NCI-H82 (cell line): ENCODE results near the gene TIGD3.

Source experiments
- DNase-seq: peaks from one replicate; lab custom pipeline; 2025; lab: John Stamatoyannopoulos, UW

The TIGD3 gene

DNA sequence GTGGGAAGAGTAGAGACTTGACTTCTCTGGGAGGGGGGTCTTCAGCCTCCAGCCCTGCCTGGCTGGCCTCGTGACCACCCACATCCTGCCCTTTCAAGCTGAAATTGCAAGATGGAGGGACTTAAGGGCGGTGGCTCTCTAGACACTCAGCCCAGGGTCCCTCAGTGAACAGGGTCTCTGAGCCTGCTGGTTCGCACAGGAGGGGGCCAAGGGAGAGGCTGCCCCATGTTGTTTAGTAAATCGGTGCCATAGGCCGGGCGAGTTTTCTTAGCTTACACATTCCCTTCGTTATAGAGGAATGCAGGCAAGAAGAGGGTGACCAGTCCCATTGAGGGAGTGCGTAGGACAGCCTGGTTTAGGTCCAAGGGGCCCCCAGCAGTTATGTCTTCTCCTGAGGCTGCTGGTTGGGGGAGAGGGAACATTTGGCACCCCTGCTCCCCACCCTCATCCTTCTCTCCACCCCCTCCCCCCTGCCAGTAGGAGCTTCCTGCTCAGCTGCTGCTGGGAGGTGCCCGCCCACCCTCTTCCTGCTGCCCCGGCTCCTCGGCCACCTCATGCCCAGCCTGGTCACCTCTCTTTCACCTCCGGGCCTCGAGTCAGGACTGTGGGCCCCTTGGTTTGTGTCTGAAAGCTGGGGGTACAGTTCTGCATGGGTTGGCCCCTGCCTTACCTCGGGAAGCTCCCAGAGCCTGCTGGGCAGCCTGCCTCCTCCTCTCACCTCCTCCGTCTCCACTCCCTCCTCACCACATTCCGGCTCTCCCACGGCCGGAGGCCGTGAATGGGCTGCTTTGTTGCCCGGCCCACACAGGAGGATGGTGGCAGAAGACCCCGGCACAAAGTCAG is 35.8 kb downstream of the TIGD3 start:
- no peak for DNase-seq

DNA sequence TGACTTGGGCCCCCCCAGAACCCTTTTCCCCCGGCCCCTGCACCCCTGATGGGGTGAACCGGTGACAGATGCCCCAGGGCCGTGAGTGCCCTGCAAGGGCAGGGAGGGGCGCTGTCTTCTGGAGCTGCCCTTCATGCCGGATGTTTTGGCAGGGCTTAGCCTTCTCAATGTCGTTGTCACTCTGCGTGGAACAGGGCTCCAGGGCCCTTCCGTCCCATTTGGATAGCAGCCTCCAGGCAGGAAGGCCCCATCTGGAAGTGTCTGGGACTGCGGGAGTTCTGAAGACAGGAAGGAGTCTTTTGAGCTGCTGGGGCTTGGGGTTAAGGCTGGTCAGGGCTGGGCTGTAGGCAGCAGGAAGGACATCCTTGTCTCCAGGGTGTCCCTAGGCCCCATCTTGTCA is 36.4 kb downstream of the TIGD3 start:
- no peak for DNase-seq

DNA sequence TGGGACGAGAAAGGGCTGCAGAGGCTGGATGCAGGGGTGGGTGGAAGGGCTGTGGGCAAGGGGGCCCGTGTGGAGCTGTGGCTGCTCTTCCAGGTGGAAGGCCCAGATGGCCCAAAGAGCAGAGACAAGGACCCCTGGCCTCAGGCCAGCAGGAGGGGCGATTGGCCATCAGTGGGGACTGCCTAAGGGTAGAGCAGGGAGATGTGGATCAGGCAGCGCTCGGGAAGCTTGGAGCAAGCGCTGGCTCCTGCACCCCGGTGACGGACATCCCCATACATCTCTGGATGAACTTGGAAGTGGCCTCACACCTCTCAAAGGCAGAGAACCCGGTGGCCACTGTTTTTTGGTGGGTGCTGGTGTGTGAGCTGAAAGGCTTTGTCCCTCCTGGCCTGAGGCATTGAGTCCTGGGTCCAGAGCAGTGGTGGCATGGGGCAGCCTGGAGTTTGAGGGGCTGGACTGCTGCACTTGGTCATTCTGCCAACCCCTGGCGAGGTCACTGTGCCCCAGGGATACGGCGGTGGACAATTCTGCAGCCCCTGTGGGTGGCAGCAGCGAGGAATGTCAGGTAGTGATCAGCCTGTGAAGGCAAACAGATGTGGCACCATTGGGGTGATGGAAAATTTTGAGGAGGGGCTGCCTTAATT is 37.8 kb downstream of the TIGD3 start:
- DNase-seq, result no peak

DNA sequence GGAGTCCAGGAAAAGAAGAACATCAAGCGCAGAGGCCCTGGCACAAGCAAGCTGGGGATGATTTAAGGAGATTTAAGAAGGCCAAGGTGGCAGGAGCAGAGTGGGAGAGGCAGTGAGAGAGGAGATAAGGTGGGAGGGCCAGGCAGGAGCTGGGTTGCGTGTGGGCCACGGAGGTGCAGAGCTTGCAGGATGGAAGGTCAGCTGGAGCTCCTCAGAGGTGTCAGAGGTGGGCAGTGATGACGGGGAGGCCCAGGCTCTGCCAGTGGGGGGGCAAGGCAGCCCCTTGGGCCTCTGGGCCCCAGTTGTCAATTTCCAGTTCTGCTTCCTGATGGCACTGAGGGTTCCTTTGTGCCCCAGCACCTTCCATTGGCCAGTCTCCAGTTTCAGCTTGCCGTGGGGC is 38.3 kb downstream of the TIGD3 start:
- no peak for DNase-seq

GRCh38 chr11:65393513-65394079 is 39.0 kb downstream of the TIGD3 start:
- no peak for DNase-seq

GRCh38 chr11:65394125-65394536 is 39.6 kb downstream of the TIGD3 start:
- DNase-seq, result no peak

- no peak for DNase-seq
Observed at GRCh38 chr11:65395961-65396530, 41.5 kb downstream of the TIGD3 start.

GRCh38 chr11:65396769-65397745 is 42.5 kb downstream of the TIGD3 start:
- DNase-seq, result no peak

GRCh38 chr11:65398362-65398910 is 43.9 kb downstream of the TIGD3 start:
- DNase-seq, result no peak

DNA sequence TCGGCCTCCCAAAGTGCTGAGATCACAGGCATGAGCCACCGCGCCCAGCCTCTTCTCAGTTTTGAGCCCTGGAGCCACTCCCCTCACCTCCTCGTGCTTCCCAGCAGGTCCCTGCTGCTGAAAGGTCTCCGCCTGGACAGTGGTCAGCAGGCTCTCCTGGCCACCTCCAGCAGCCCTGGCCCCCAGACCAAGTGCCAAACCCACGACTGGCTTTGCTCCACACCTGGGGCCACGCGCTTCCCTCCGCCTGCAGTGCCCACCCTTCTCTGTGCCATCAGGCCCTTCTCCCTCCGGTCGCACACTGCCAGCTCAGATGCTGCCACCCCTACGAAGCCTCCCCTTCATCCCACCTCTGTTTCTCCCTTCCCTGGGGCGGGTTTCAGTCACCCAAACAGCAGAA is 44.7 kb downstream of the TIGD3 start:
- DNase-seq, result no peak

DNA sequence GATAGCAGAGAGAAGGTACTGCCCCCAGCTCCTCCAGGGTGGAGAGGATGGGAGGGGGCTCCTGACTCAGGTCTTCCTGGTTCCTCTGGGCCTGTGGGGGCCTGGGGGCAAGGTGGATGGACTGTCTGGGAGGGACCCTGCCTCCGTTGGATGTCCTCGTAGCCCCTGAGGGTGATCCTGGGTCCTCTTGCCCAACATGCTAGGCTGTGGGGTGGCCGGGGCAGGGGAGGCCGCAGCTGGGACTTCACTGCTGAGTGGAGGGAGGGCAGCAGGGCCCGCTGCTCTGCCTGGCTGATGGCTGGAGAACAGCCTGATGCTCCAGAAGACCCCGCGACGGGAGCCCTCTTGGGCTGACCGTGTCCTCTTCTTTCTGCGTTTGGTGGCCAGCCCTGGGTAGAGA is 45.3 kb downstream of the TIGD3 start:
- DNase-seq, result no peak

DNA sequence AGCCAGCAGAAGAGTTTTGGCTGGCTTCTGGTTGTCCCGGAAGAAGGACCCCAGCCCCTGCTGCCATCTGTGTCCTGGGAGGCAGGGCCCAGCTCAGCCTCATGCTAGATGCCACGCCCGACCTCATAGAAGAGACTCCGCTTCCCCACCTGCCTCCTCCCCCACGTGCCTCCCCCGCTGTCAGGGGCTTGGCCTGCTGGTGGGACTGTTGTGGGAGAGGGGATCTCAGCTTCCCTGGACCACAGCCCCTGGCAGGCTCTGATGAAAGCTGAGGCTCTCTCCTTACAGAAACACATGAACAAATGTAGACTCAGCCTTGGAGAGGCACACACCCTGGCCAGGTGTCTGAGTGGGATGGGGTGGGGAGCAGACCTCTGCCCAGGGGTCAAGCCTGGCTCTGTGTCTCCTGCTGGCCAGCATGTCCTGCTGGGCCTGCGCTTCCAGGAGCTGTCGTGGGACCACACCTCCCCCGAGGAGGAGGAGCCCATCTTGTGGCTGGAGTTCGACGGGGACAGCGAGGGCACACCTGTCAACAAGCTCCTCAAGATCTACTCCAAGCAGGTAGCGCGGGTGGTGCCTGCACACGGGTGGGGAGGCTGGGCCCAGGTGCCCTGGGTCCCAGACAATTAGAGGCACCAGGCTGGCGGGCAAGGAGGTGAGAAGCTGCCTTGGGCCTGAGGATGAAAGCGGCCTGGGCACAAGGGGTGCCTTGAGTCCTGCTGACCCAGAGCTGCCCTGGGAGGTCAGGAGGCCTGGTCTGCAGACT is 45.9 kb downstream of the TIGD3 start:
- DNase-seq, result no peak

GRCh38 chr11:65401073-65401802 is 46.7 kb downstream of the TIGD3 start:
- no peak for DNase-seq

GRCh38 chr11:65401803-65402248 is 47.3 kb downstream of the TIGD3 start:
- no peak for DNase-seq

DNA sequence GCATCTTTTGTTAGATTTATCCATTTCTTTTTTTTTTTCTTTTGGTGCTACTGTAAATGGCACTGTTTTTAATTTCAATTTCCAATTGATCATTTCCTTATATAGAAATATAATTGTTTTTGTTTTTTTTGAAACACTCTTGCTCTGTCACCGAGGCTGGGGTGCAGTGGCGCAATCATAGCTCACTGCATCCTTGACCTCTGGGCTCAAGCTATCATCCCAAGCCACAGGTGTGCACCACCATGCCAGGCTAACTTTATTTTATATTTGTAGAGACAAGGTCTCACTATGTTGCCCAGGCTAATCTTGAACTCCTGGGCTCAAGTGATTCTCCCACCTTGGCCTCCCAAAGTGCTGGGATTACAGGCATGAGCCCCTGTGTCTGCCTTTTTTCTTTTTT is 48.2 kb downstream of the TIGD3 start:
- no peak for DNase-seq

DNA sequence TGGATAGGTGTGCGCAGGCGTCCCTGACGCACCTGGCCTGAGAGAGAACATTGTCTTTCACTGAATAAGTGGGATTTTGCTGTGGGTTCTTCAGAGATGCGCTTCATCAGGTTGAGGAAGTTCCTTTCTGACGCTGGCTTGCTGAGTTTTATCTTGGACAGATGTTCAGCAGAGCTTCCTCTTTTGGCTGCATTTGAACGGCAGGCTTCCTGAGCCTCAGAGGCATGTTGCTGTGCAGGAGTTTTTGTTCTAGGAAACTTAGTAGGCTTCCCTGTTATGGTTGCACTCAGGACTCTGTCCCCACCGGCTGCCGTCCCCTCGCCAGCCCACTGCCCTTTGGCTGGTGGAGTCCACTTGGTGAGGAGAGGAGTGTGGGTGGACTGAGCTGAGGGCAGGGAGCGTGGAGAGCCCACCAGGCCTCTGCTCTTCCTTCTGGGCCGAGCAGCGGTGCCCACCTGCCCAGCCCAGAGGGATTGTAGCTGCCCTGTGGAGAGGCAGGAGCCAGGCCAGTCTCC is 49.1 kb downstream of the TIGD3 start:
- DNase-seq, result no peak

GRCh38 chr11:65404210-65404609 is 49.7 kb downstream of the TIGD3 start:
- DNase-seq, result no peak

- DNase-seq, result no peak
Observed at GRCh38 chr11:65404638-65405339, 50.2 kb downstream of the TIGD3 start.
